GM23248 (cell line): Measurements from ENCODE around the gene WTIP. TPM values are rescaled to one million over a fixed set of nuclear protein-coding genes. Genes with fewer than 3 reads are reported as not detected.

Experiments
- DNase-seq: peaks from one replicate; pipeline ENCODE4 v3.0.0-alpha.2; 2015
- H2AFZ ChIP-seq: fragments of 200-600 bp; sonication (generic); 2 replicates; pipeline ENCODE4 v1.6.1; 2016; ENCODE audit warnings: antibody characterized with exemption
- H3F3A ChIP-seq: fragments of 200-600 bp; sonication (generic); 2 replicates; pipeline ENCODE4 v1.6.1; 2016; ENCODE audit warnings: mild to moderate bottlenecking, antibody characterized with exemption, mixed run types; ENCODE audit not compliant: insufficient read depth
- H3K27ac ChIP-seq: fragments of 200-600 bp; sonication (generic); 2 replicates; pipeline ENCODE4 v1.5.1; 2016; ENCODE audit warnings: mild to moderate bottlenecking
- H3K27me3 ChIP-seq: fragments of 200-600 bp; sonication (generic); replicated peaks from 2 replicates; pipeline ENCODE4 v1.6.1; 2016; ENCODE audit warnings: mild to moderate bottlenecking; ENCODE audit not compliant: insufficient read depth
- H3K36me3 ChIP-seq: fragments of 200-600 bp; sonication (generic); 2 replicates; pipeline ENCODE4 v1.6.1; 2016; ENCODE audit warnings: low read depth, mild to moderate bottlenecking
- H3K4me1 ChIP-seq: fragments of 200-600 bp; sonication (generic); 2 replicates; pipeline ENCODE4 v1.6.1; 2016; ENCODE audit warnings: mild to moderate bottlenecking; ENCODE audit not compliant: insufficient read depth
- H3K4me2 ChIP-seq: fragments of 200-600 bp; sonication (generic); one replicate; pipeline ENCODE4 v1.6.1; 2016; ENCODE audit warnings: mild to moderate bottlenecking; ENCODE audit not compliant: unreplicated experiment
- H3K4me3 ChIP-seq: fragments of 200-600 bp; sonication (generic); 2 replicates; pipeline ENCODE4 v1.5.1; 2016; ENCODE audit warnings: mild to moderate bottlenecking
- H3K79me2 ChIP-seq: fragments of 200-600 bp; sonication (generic); 2 replicates; pipeline ENCODE4 v1.6.1; 2016; ENCODE audit warnings: mild to moderate bottlenecking; ENCODE audit not compliant: insufficient read depth
- H3K9ac ChIP-seq: fragments of 200-600 bp; sonication (generic); 2 replicates; pipeline ENCODE4 v1.6.1; 2016; ENCODE audit warnings: mild to moderate bottlenecking
- H3K9me2 ChIP-seq: fragments of 200-600 bp; sonication (generic); 2 replicates; pipeline ENCODE4 v1.6.1; 2016; ENCODE audit warnings: mixed run types, mild to moderate bottlenecking, moderate library complexity; ENCODE audit not compliant: insufficient read depth
- H3K9me3 ChIP-seq: fragments of 200-600 bp; sonication (generic); one replicate; pipeline ENCODE4 v1.6.1; 2017; ENCODE audit warnings: low read depth
- H4K20me1 ChIP-seq: fragments of 200-600 bp; sonication (generic); 2 replicates; pipeline ENCODE4 v1.6.0; 2016; ENCODE audit not compliant: insufficient read depth
- EZH2 ChIP-seq: fragments of 200-600 bp; sonication (generic); IDR thresholded peaks from 2 replicates; pipeline ENCODE4 v1.6.1; 2018; ENCODE audit warnings: antibody characterized with exemption, mild to moderate bottlenecking; ENCODE audit not compliant: insufficient read depth, poor library complexity, severe bottlenecking
- EZH2phosphoT487 ChIP-seq: fragments of 200-600 bp; sonication (generic); IDR thresholded peaks from 2 replicates; pipeline ENCODE4 v1.6.1; 2018; ENCODE audit warnings: antibody characterized with exemption, moderate library complexity, mild to moderate bottlenecking, low read depth; ENCODE audit not compliant: insufficient read depth
- WGBS, 2 experiments: methylation state at CpG; one replicate each; pipeline ENCODE4 v1.1.6; 2015 to 2017; ENCODE audit warnings: low lambda C conversion rate in 2 of 2, low coverage in 1 of 2; ENCODE audit errors: missing lambda C conversion rate in 2 of 2; 5-methylcytosine and 5-hydroxymethylcytosine counted together
- in situ Hi-C: fragments of 300-500 bp; cut with MboI; formaldehyde crosslinking; loops from 2 replicates; pipeline ENCODE4 v1.15.0; 2020
- polyA plus RNA-seq: library from polyadenylated mRNA; unstranded; fragments of >200 nt; fragmentation: Nextera tagmentation; extraction: Ambion mirVana; gene quantifications from 2 replicates; pipeline ENCODE4 v1.2.1, GENCODE V29; 2016
- total RNA-seq: library from RNA; depleted of rRNA; stranded (reverse); fragments of >200 nt; shearing (Covaris generic); gene quantifications from 2 replicates; pipeline ENCODE4 v1.2.3, GENCODE V29; 2014

WTIP gene
- total and polyA plus RNA-seq, 2 experiments from 2014 or later = 2.2 to 35.2 TPM

DNA sequence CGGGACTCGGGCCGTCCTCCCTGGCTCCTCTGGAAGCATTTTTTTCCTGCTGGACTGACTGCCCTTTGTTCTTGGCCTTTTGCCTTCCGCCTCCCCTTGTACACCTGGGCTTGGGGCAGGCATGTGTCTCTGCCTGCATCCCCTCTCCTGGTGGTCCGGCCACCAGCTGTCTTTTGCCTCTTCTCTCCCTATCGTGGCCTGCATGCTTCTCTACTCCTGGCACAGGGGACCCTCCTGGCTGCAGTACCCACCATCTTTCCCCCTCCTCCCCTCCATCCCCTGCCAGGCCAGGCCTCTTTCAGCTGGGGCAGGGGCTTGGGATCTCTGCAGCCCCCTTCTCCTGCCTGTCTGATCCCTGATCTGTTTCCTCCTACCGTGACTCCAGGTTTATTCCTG lies 12.1 kb downstream of the WTIP start:
- TF ChIP-seq EZH2 (no peak), EZH2phosphoT487 (no peak)
- H3K9me3 ChIP-seq = no peaks in the 10 kb centered on the region
- no peak for DNase-seq
- no peak overlapping the region for H3K4me3 ChIP-seq
- no peaks in the 10 kb centered on the region for H3K9me2 ChIP-seq
- H3K9ac ChIP-seq = no peak overlapping the region
- in situ Hi-C loops = no loop called here
- no peaks in the 10 kb centered on the region for H3F3A ChIP-seq
- H3K4me1 ChIP-seq = no peaks in the 10 kb centered on the region
- peaks cover 30% of the 10 kb centered on the region for H3K79me2 ChIP-seq
- no peak overlapping the region for H3K4me2 ChIP-seq
- WGBS, 2 experiments = 97 to 98% methylated on average over 7 of the region's 7 CpGs
- no peak overlapping the region for H2AFZ ChIP-seq
- no peaks in the 10 kb centered on the region for H4K20me1 ChIP-seq
- H3K36me3 ChIP-seq = peaks cover 8% of the 10 kb centered on the region; the same call in 1 of the 2 replicates
- H3K27me3 ChIP-seq = no peaks in the 10 kb centered on the region
- H3K27ac ChIP-seq = no peak overlapping the region

DNA sequence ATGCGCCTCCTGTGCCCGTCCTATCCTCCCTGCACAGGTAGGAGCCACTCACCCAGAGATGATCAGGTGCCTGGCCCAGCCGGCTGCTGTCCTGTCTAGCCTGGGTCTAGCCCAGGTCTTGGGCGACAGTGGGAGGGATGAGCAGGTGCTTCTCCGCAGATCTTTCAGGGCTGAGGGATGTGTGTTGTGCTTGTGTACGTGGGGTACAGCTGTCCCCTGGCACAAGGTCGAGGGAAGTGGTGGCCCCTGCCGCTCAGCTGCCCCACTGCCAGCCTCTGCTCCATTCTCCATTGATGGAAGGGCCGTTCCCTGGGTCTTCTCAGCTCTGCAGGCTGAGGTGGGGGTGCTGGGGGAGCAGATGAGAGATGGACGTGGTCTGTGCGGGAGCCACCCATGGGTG lies 13.0 kb downstream of the WTIP start:
- DNase-seq = no peak
- Histone ChIP-seq H3F3A (no peaks in the 10 kb centered on the region), H3K4me1 (no peaks in the 10 kb centered on the region), H3K9ac (no peak overlapping the region), H3K9me2 (no peaks in the 10 kb centered on the region), H3K36me3 (peaks cover 8% of the 10 kb centered on the region; the same call in 1 of the 2 replicates), H3K27ac (no peak overlapping the region), H3K4me2 (no peak overlapping the region), H2AFZ (no peak overlapping the region), H3K27me3 (no peaks in the 10 kb centered on the region), H3K9me3 (no peaks in the 10 kb centered on the region), H3K79me2 (peaks cover 21% of the 10 kb centered on the region), H4K20me1 (no peaks in the 10 kb centered on the region), H3K4me3 (no peak overlapping the region)
- in situ Hi-C loops = no loop called here
- WGBS, 2 experiments = 93 to 94% methylated on average over 11 of the region's 11 CpGs
- no peak for TF ChIP-seq EZH2phosphoT487
- no peak for TF ChIP-seq EZH2

DNA sequence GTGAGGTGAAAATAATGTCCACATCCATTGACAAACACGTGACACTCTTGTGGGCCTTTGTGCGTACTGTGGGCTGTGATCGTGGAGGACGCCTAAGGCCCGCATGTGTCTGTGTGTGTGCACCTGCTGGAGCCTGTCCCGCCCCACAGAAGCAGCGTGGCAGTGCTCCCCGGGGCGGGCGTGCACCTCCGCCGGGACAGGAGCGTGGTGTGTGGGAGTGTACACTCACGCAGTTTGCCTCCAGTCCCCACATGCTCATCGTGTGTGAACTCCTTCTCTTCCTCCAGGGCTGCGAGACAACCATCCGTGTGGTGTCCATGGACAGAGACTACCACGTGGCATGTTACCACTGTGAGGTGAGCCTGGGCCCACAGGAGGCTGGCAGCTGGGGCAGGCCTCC lies 13.9 kb downstream of the WTIP start:
- H3K4me3 ChIP-seq = no peak overlapping the region
- peaks cover 12% of the 10 kb centered on the region for H3K79me2 ChIP-seq
- H3F3A ChIP-seq = no peaks in the 10 kb centered on the region
- no peaks in the 10 kb centered on the region for H3K9me3 ChIP-seq
- in situ Hi-C loops = no loop called here
- peaks cover 8% of the 10 kb centered on the region; the same call in 1 of the 2 replicates for H3K36me3 ChIP-seq
- DNase-seq = no peak
- no peak overlapping the region for H3K4me2 ChIP-seq
- H2AFZ ChIP-seq = no peak overlapping the region
- H3K27me3 ChIP-seq = no peaks in the 10 kb centered on the region
- H3K9ac ChIP-seq = no peak overlapping the region
- no peaks in the 10 kb centered on the region for H3K9me2 ChIP-seq
- H3K4me1 ChIP-seq = no peaks in the 10 kb centered on the region
- H3K27ac ChIP-seq = no peak overlapping the region
- TF ChIP-seq EZH2phosphoT487 (no peak), EZH2 (no peak)
- H4K20me1 ChIP-seq = no peaks in the 10 kb centered on the region
- WGBS, 2 experiments = 97 to 99% methylated on average over 17 to 18 of the region's 18 CpGs

DNA sequence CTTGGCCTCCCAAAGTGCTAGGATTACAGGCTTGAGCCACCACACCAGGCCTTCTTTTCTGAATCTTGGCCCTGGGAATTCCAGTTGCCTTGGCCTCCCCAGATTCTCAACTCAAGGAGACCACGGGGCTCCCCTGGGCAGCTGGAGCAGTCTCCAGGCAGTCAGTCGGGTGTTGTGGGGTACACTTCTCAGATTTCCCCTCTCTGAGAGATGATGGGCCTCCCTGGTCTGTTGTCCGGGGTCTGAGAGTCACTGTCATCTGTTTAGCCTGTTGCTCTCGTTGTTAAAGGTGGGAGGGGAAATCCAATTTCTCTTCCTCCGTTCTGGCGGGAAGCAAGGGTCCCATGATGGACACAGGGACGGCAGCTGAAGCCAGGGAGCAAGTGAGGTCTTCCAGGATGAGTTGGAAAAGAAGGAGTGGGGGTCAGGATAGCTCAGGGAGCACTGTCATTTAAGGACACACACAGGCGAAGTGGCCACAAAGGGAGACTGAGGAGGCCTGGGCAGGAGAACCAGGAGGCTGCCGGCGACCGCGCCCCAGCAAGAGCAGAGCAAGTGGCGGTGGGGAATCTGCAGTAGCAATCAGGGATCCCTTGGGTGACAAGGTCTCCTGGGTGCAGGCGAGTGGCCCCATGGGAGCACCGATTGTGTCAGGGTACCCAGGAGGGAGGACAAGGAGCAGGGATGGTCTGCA lies 15.7 kb downstream of the WTIP start:
- H3K4me2 ChIP-seq = no peak overlapping the region
- H3K9me3 ChIP-seq = no peaks in the 10 kb centered on the region
- 0 out of 2 replicates have a peak, but pooled peaks cover 5% of the 10 kb centered on the region for H3F3A ChIP-seq
- in situ Hi-C loops = no loop called here
- TF ChIP-seq EZH2phosphoT487 (no peak), EZH2 (no peak)
- 90 to 91% methylated on average over 15 of the region's 15 CpGs for WGBS, 2 experiments
- no peak overlapping the region for H3K4me3 ChIP-seq
- DNase-seq = no peak
- no peak overlapping the region for H3K9ac ChIP-seq
- H3K27me3 ChIP-seq = no peaks in the 10 kb centered on the region
- H4K20me1 ChIP-seq = no peaks in the 10 kb centered on the region
- no peaks in the 10 kb centered on the region for H3K4me1 ChIP-seq
- no peak overlapping the region for H2AFZ ChIP-seq
- no peaks in the 10 kb centered on the region for H3K79me2 ChIP-seq
- peaks cover 7% of the 10 kb centered on the region; the same call in 1 of the 2 replicates for H3K36me3 ChIP-seq
- H3K9me2 ChIP-seq = no peaks in the 10 kb centered on the region
- no peak overlapping the region for H3K27ac ChIP-seq
